Suprapubic skin (tissue), 4 donors: ENCODE results near the gene GABPA.

Source experiments
- CTCF ChIP-seq, 2 donors: fragments of 200-600 bp in 1 of 2; fragments of 450-650 bp in 1 of 2; sonication (generic) in 1 of 2; IDR thresholded peaks; one replicate each; pipeline ENCODE4 v1.5.1; 2016 to 2019; ENCODE audit warnings: antibody characterized with exemption in 2 of 2, mild to moderate bottlenecking in 1 of 2, moderate library complexity in 1 of 2
- EP300 ChIP-seq: sonication (generic); formaldehyde crosslinking; IDR thresholded peaks from one replicate; pipeline ENCODE4 v1.6.1; 2017; ENCODE audit warnings: antibody characterized with exemption
- POLR2A ChIP-seq, 2 donors: fragments of 450-650 bp; IDR thresholded peaks; one replicate each; pipeline ENCODE4 v1.6.1; 2017; ENCODE audit warnings: antibody characterized with exemption in 2 of 2, mild to moderate bottlenecking in 2 of 2, moderate library complexity in 2 of 2
- POLR2AphosphoS5 ChIP-seq, 3 donors: sonication (generic); formaldehyde crosslinking; IDR thresholded peaks; one replicate each; pipeline ENCODE4 v1.6.1; 2017; ENCODE audit warnings: antibody characterized with exemption in 3 of 3

- TF ChIP-seq CTCF (IDR thresholded peaks at IDR 0.05) (no peak), POLR2A (IDR thresholded peaks at IDR 0.05) (no peak), POLR2AphosphoS5 (IDR thresholded peaks at IDR 0.05) (no peak), EP300 (no peak)
Observed at GRCh38 chr21:25744854-25745253, 10.1 kb downstream of the GABPA start.
